HEK293 (cell line): ENCODE results near the gene CISH.

Experiments used
- CTCF ChIA-PET: fragments of 350-600 bp; formaldehyde crosslinking; extraction: SDS; loops from one replicate; lab custom pipeline; 2021; ENCODE audit warnings: antibody characterized with exemption; lab: Yijun Ruan, JAX
- POLR2A ChIA-PET: fragments of 300-600 bp; formaldehyde crosslinking; extraction: SDS; loops from one replicate; lab custom pipeline; 2020; ENCODE audit warnings: antibody characterized with exemption, inconsistent platforms; lab: Yijun Ruan, JAX
- H3K27ac ChIP-seq: fragments of 200-500 bp; sonication (Bioruptor generic); 2 replicates; pipeline ENCODE4 v1.5.1; 2014; ENCODE audit warnings: low read depth, low read length, control low read depth, inconsistent platforms; ENCODE audit errors: extremely low read depth
- H3K36me3 ChIP-seq, 2 experiments: fragments of 200-500 bp in 1 of 2; sonication (Bioruptor generic) in 1 of 2; 1 replicate in 1 of 2; 2 replicates in 1 of 2; pipeline ENCODE4 v1.5.1; 2014 to 2017; ENCODE audit warnings: inconsistent platforms in 2 of 2, low read length in 2 of 2; ENCODE audit not compliant: control insufficient read depth in 2 of 2, insufficient read depth in 1 of 2
- H3K4me1 ChIP-seq: fragments of 200-500 bp; sonication (Bioruptor generic); 2 replicates; pipeline ENCODE4 v1.5.1; 2014; ENCODE audit warnings: mild to moderate bottlenecking, low read length, inconsistent platforms; ENCODE audit not compliant: control insufficient read depth, insufficient read depth
- H3K4me3 ChIP-seq: 2 replicates; pipeline ENCODE4 v1.5.1; 2011; ENCODE audit warnings: low read depth, mild to moderate bottlenecking, control low read depth, low read length, moderate library complexity
- H3K9me3 ChIP-seq: fragments of 200-500 bp; sonication (Bioruptor generic); 2 replicates; pipeline ENCODE4 v1.5.1; 2014; ENCODE audit warnings: low read depth, low read length, inconsistent platforms; ENCODE audit not compliant: control insufficient read depth, insufficient read depth
- BCL11A ChIP-seq: fragments of 450-650 bp; formaldehyde crosslinking; IDR thresholded peaks from 2 replicates; pipeline ENCODE4 v1.5.1; 2016; ENCODE audit warnings: low read depth, missing biosample characterization, missing genetic modification characterization
- GLIS1 ChIP-seq: fragments of 450-650 bp; formaldehyde crosslinking; IDR thresholded peaks from 2 replicates; pipeline ENCODE4 v1.5.1; 2016; ENCODE audit warnings: missing biosample characterization, missing genetic modification characterization
- MYNN ChIP-seq: fragments of 450-650 bp; formaldehyde crosslinking; IDR thresholded peaks from 2 replicates; pipeline ENCODE4 v1.5.1; 2016; ENCODE audit warnings: missing biosample characterization, missing genetic modification characterization, borderline replicate concordance
- SCRT2 ChIP-seq: fragments of 450-650 bp; formaldehyde crosslinking; IDR thresholded peaks from 2 replicates; pipeline ENCODE4 v1.5.1; 2016; ENCODE audit warnings: missing biosample characterization, missing genetic modification characterization
- SP7 ChIP-seq: fragments of 450-650 bp; formaldehyde crosslinking; IDR thresholded peaks from 2 replicates; pipeline ENCODE4 v1.5.1; 2016; ENCODE audit warnings: missing biosample characterization, missing genetic modification characterization
- WT1 ChIP-seq: fragments of 450-650 bp; formaldehyde crosslinking; IDR thresholded peaks from 2 replicates; pipeline ENCODE4 v1.5.1; 2016; ENCODE audit warnings: missing biosample characterization, missing genetic modification characterization
- ZIC2 ChIP-seq: fragments of 450-650 bp; formaldehyde crosslinking; IDR thresholded peaks from 2 replicates; pipeline ENCODE4 v1.5.1; 2016; ENCODE audit warnings: missing biosample characterization, missing genetic modification characterization
- ZNF157 ChIP-seq: fragments of 450-650 bp; formaldehyde crosslinking; IDR thresholded peaks from 2 replicates; pipeline ENCODE4 v1.5.1; 2016; ENCODE audit warnings: missing biosample characterization, missing genetic modification characterization
- ZNF2 ChIP-seq: fragments of 450-650 bp; formaldehyde crosslinking; IDR thresholded peaks from 2 replicates; pipeline ENCODE4 v1.5.1; 2016; ENCODE audit warnings: missing biosample characterization, missing genetic modification characterization
- ZNF223 ChIP-seq: fragments of 450-650 bp; formaldehyde crosslinking; IDR thresholded peaks from 2 replicates; pipeline ENCODE4 v1.5.1; 2016; ENCODE audit warnings: missing biosample characterization, missing genetic modification characterization
- ZNF341 ChIP-seq: fragments of 450-650 bp; formaldehyde crosslinking; IDR thresholded peaks from 2 replicates; pipeline ENCODE4; 2016; ENCODE audit warnings: low read depth, missing biosample characterization, missing genetic modification characterization
- ZNF391 ChIP-seq: fragments of 450-650 bp; formaldehyde crosslinking; IDR thresholded peaks from 2 replicates; pipeline ENCODE4 v1.5.1; 2016; ENCODE audit warnings: low read depth, missing biosample characterization, missing genetic modification characterization, borderline replicate concordance
- ZNF529 ChIP-seq: fragments of 450-650 bp; formaldehyde crosslinking; IDR thresholded peaks from 2 replicates; pipeline ENCODE4 v1.5.1; 2017; ENCODE audit warnings: missing genetic modification characterization, missing biosample characterization; ENCODE audit not compliant: insufficient replicate concordance
- ZNF544 ChIP-seq: fragments of 450-650 bp; formaldehyde crosslinking; IDR thresholded peaks from 2 replicates; pipeline ENCODE4 v1.5.0; 2017; ENCODE audit warnings: missing biosample characterization, missing genetic modification characterization
- ZNF549 ChIP-seq: fragments of 450-650 bp; IDR thresholded peaks from 2 replicates; pipeline ENCODE4 v1.5.1; 2018; ENCODE audit warnings: missing biosample characterization, missing genetic modification characterization, mild to moderate bottlenecking, inconsistent platforms, moderate library complexity
- ZNF585B ChIP-seq: fragments of 450-650 bp; formaldehyde crosslinking; IDR thresholded peaks from 2 replicates; pipeline ENCODE4 v1.5.1; 2016; ENCODE audit warnings: missing biosample characterization, missing genetic modification characterization
- ZNF624 ChIP-seq: fragments of 450-650 bp; formaldehyde crosslinking; IDR thresholded peaks from 2 replicates; pipeline ENCODE4 v1.5.1; 2017; ENCODE audit warnings: missing biosample characterization, missing genetic modification characterization
- ZNF747 ChIP-seq: fragments of 450-650 bp; formaldehyde crosslinking; IDR thresholded peaks from 2 replicates; pipeline ENCODE4 v1.5.1; 2016; ENCODE audit warnings: missing biosample characterization, missing genetic modification characterization
- ZSCAN23 ChIP-seq: fragments of 450-650 bp; formaldehyde crosslinking; IDR thresholded peaks from 2 replicates; pipeline ENCODE4 v1.5.1; 2016; ENCODE audit warnings: missing biosample characterization, missing genetic modification characterization
- TF ChIP-seq, protein P1 (sequence below): fragments of 450-650 bp; formaldehyde crosslinking; IDR thresholded peaks from 2 replicates; pipeline ENCODE4 v1.5.1; 2016; ENCODE audit warnings: missing biosample characterization, missing genetic modification characterization
- TF ChIP-seq, protein P2 (sequence below): fragments of 450-650 bp; formaldehyde crosslinking; IDR thresholded peaks from 2 replicates; pipeline ENCODE4 v1.5.1; 2016; ENCODE audit warnings: missing biosample characterization, missing genetic modification characterization
- TF ChIP-seq, protein P3 (sequence below): fragments of 450-650 bp; formaldehyde crosslinking; IDR thresholded peaks from 2 replicates; pipeline ENCODE4 v1.5.1; 2016; ENCODE audit warnings: missing biosample characterization, missing genetic modification characterization
- TF ChIP-seq, protein P4 (sequence below): fragments of 450-650 bp; formaldehyde crosslinking; IDR thresholded peaks from 2 replicates; pipeline ENCODE4 v1.5.1; 2016; ENCODE audit warnings: missing biosample characterization, missing genetic modification characterization

Gene CISH

DNA sequence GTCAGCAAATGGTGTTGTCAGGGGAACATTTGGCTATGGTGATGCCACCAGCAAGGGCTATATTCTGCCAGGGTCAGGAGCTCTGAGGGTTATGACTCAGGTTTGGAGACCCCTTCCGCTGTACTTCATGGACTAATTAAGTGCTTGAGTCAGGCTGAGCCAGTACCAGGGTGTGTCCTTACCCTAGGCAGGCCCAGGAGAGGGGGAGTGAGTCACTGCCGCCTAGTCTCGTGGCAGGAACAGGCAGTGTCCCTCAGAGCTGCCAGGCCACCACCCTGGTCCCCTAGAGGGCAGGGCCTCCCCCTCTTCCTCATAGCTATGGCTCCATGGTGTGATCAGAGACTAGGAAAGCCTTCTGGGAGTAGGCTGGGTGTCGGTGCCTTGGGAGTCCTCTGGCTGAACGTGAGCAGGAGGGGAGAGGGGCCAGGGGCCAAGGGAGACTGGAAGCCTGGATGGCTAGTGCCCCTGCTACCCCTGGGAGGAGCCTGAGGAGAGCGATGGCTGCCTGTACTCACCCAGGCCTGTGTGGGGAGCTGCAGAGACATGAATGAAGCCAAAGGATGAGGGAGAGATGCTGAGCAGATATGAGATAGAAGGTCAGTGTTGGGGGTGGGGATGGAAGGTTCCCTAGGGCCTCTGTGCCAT, 16.0 kb upstream of the CISH start (continued):
- TF ChIP-seq ZNF391 (tag by site-specific recombination) = no peak
- TF ChIP-seq, protein P1, sequence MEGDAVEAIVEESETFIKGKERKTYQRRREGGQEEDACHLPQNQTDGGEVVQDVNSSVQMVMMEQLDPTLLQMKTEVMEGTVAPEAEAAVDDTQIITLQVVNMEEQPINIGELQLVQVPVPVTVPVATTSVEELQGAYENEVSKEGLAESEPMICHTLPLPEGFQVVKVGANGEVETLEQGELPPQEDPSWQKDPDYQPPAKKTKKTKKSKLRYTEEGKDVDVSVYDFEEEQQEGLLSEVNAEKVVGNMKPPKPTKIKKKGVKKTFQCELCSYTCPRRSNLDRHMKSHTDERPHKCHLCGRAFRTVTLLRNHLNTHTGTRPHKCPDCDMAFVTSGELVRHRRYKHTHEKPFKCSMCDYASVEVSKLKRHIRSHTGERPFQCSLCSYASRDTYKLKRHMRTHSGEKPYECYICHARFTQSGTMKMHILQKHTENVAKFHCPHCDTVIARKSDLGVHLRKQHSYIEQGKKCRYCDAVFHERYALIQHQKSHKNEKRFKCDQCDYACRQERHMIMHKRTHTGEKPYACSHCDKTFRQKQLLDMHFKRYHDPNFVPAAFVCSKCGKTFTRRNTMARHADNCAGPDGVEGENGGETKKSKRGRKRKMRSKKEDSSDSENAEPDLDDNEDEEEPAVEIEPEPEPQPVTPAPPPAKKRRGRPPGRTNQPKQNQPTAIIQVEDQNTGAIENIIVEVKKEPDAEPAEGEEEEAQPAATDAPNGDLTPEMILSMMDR = peak; percentile 52; the same call in 1 of the 2 replicates
- TF ChIP-seq ZIC2 (tag by site-specific recombination) = peak; percentile 74
- no peak for TF ChIP-seq ZNF341 (tag by site-specific recombination)
- TF ChIP-seq GLIS1 (tag by site-specific recombination) = peak; percentile 43; the same call in 1 of the 2 replicates
- no peak for TF ChIP-seq ZNF2 (tag by site-specific recombination)
- no peak for TF ChIP-seq ZSCAN23 (tag by site-specific recombination)
- 0 out of 2 replicates have a peak, but pooled peaks have one; percentile 28 for TF ChIP-seq SP7 (tag by site-specific recombination)
- no peak for TF ChIP-seq ZNF529 (tag by site-specific recombination)
- TF ChIP-seq ZNF549 (tag by site-specific recombination) = no peak
- no peak for TF ChIP-seq ZNF223 (tag by site-specific recombination)
- no peak for TF ChIP-seq ZNF624 (tag by site-specific recombination)

DNA sequence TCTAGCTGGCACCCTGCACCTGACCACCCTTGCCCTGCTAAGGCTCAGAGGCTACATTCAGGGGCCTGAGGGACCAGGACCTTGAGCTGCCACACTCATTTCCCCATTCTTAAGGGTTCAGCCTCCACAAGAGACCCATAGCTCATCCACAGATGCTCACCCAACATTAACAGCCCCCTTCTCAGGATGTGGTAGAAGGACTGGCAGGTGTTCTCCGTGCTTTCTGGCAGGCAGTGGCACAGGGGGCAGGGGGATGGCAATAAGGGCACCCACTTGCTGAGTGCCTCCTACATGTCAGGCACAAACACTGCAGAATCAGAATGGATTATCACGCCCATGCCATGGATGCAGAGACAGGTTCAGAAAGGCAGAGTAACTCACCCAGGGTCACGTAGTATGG, 14.8 kb upstream of the CISH start:
- TF ChIP-seq, protein P2, sequence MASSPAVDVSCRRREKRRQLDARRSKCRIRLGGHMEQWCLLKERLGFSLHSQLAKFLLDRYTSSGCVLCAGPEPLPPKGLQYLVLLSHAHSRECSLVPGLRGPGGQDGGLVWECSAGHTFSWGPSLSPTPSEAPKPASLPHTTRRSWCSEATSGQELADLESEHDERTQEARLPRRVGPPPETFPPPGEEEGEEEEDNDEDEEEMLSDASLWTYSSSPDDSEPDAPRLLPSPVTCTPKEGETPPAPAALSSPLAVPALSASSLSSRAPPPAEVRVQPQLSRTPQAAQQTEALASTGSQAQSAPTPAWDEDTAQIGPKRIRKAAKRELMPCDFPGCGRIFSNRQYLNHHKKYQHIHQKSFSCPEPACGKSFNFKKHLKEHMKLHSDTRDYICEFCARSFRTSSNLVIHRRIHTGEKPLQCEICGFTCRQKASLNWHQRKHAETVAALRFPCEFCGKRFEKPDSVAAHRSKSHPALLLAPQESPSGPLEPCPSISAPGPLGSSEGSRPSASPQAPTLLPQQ (tag by site-specific recombination) = no peak
- TF ChIP-seq, protein P3, sequence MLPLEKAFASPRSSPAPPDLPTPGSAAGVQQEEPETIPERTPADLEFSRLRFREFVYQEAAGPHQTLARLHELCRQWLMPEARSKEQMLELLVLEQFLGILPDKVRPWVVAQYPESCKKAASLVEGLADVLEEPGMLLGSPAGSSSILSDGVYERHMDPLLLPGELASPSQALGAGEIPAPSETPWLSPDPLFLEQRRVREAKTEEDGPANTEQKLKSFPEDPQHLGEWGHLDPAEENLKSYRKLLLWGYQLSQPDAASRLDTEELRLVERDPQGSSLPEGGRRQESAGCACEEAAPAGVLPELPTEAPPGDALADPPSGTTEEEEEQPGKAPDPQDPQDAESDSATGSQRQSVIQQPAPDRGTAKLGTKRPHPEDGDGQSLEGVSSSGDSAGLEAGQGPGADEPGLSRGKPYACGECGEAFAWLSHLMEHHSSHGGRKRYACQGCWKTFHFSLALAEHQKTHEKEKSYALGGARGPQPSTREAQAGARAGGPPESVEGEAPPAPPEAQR (tag by site-specific recombination) = no peak
- no peak for TF ChIP-seq SCRT2
- TF ChIP-seq WT1 (tag by site-specific recombination) = no peak
- ChIA-PET CTCF (interaction anchor here (0.7 to 1.6 kb wide), 4 partner anchors 10 to 319 kb away, joined by 3 read pairs; partner anchors contain the start of gene MAPKAPK3), POLR2A (interaction anchor here (0.6 kb wide), 1 partner anchor 128 kb away, joined by 3 read pairs; no protein-coding TSS in a partner anchor)
- H3K27ac ChIP-seq = no peak overlapping the region
- H3K4me3 ChIP-seq = no peak overlapping the region
- peaks cover 0 to 22% of the 10 kb centered on the region in 2 experiments; a peak in 1 of 3 replicates for H3K36me3 ChIP-seq
- no peaks in the 10 kb centered on the region; the same call in 1 of the 2 replicates for H3K4me1 ChIP-seq
- no peaks in the 10 kb centered on the region for H3K9me3 ChIP-seq

DNA sequence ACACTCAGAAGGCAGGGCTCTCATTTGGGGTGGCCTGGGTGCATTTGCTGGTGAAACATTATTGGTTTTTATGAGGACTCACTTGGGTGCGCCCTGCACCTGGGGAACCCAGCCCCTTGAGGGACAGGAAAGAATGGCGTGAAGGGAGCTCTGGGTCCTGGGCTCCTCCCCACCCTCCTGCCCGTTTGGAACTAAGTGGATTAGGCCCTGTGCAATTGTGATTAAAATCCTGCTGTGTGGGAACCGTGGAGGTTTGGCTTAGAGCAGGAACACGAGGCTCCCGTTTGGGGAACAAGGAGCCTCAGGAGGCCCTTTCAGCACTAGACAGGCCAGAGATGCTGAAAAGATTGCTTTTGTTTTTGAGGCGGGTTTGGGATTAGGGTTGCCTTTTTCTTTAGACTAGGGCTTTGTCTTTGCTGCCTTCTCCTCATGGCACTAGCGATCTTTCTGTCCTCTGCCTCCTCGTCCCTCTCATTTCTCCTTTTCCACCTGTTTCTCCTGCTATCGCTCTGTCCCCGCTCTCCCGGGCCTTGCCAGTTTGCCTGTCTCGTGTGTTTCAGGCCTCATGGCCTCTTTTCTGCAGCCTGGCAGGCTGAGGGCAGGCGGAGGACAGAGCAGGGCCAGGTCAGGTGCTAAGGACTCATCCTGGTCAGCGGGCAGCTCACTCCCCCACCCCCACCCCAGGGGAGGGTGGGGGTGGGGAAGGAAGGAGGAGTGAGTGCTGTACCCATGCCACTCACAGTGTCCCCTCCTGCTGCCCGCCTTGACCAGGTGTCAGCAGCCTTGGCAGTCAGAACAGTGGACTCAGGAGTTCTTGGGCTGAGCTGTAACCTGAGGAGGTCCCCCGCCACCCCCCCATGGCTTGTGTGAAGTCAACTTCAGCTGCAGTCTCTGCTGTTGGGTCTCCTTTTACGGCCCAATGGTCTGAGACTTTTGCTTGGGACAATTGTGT, 13.9 kb upstream of the CISH start:
- Histone ChIP-seq H3K9me3 (no peaks in the 10 kb centered on the region), H3K4me3 (no peak overlapping the region), H3K4me1 (no peaks in the 10 kb centered on the region), H3K27ac (no peak overlapping the region), H3K36me3 (peaks cover 0 to 28% of the 10 kb centered on the region in 2 experiments; a peak in 1 of 3 replicates)
- CTCF ChIA-PET = interaction anchor here (0.5 to 1.8 kb wide), 5 partner anchors 9 to 806 kb away, joined by 3 to 7 read pairs (median 3); partner anchors contain the start of gene MAPKAPK3
- POLR2A ChIA-PET = no interaction called here
- TF ChIP-seq, protein P4, sequence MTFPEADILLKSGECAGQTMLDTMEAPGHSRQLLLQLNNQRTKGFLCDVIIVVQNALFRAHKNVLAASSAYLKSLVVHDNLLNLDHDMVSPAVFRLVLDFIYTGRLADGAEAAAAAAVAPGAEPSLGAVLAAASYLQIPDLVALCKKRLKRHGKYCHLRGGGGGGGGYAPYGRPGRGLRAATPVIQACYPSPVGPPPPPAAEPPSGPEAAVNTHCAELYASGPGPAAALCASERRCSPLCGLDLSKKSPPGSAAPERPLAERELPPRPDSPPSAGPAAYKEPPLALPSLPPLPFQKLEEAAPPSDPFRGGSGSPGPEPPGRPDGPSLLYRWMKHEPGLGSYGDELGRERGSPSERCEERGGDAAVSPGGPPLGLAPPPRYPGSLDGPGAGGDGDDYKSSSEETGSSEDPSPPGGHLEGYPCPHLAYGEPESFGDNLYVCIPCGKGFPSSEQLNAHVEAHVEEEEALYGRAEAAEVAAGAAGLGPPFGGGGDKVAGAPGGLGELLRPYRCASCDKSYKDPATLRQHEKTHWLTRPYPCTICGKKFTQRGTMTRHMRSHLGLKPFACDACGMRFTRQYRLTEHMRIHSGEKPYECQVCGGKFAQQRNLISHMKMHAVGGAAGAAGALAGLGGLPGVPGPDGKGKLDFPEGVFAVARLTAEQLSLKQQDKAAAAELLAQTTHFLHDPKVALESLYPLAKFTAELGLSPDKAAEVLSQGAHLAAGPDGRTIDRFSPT (tag by site-specific recombination) = no peak
- TF ChIP-seq ZNF544 (tag by site-specific recombination) (no peak), ZNF585B (tag by site-specific recombination) (no peak), BCL11A (tag by site-specific recombination) (no peak), ZNF747 (tag by site-specific recombination) (no peak), ZNF157 (tag by site-specific recombination) (no peak), MYNN (tag by site-specific recombination) (no peak)
- TF ChIP-seq, protein P2 (tag by site-specific recombination) = no peak
